ENCODE data around the gene CYFIP1.

CYFIP1 gene

GRCh38 chr15:22874966-22875365 is 105.2 kb downstream of the CYFIP1 start:
- no peak for TF ChIP-seq CTCF (IDR thresholded peaks at IDR 0.05; ENCODE audit: low read depth, low read length)
- no peak for DNase-seq (ENCODE audit: low read depth, low spot score)
- H3K4me3 ChIP-seq (ENCODE audit: low read depth, low read length) = no peak overlapping the region
- in situ Hi-C loops (cut with HindIII; ENCODE audit: low sequenced_read_pairs) = no loop called here

- DNase-seq (ENCODE audit: low read depth, low spot score) = no peak
- in situ Hi-C loops (cut with HindIII; ENCODE audit: low sequenced_read_pairs) = no loop called here
- no peak overlapping the region for H3K4me3 ChIP-seq (ENCODE audit: low read depth, low read length)
- no peak for TF ChIP-seq CTCF (IDR thresholded peaks at IDR 0.05; ENCODE audit: low read depth, low read length)
Observed at GRCh38 chr15:22874256-22874655, 105.9 kb downstream of the CYFIP1 start.

- no peak for TF ChIP-seq CTCF (IDR thresholded peaks at IDR 0.05; ENCODE audit: low read depth, low read length)
- no peak overlapping the region for H3K4me3 ChIP-seq (ENCODE audit: low read depth, low read length)
- no peak for DNase-seq (ENCODE audit: low read depth, low spot score)
- in situ Hi-C loops (cut with HindIII; ENCODE audit: low sequenced_read_pairs) = no loop called here
Observed at GRCh38 chr15:22873841-22874240, 106.3 kb downstream of the CYFIP1 start.

GRCh38 chr15:22872936-22873701 is 107.0 kb downstream of the CYFIP1 start:
- peak; percentile 90 for DNase-seq (ENCODE audit: low read depth, low spot score)
- no peak for TF ChIP-seq CTCF (IDR thresholded peaks at IDR 0.05; ENCODE audit: low read depth, low read length)
- in situ Hi-C loops (cut with HindIII; ENCODE audit: low sequenced_read_pairs) = no loop called here
- H3K4me3 ChIP-seq (ENCODE audit: low read depth, low read length) = no peak overlapping the region

GRCh38 chr15:22871481-22872086 is 108.6 kb downstream of the CYFIP1 start:
- no peak for TF ChIP-seq CTCF (IDR thresholded peaks at IDR 0.05; ENCODE audit: low read depth, low read length)
- in situ Hi-C loops (cut with HindIII; ENCODE audit: low sequenced_read_pairs) = no loop called here
- DNase-seq (ENCODE audit: low read depth, low spot score) = no peak
- no peak overlapping the region for H3K4me3 ChIP-seq (ENCODE audit: low read depth, low read length)

GRCh38 chr15:22870865-22871264 is 109.3 kb downstream of the CYFIP1 start:
- no peak for DNase-seq (ENCODE audit: low read depth, low spot score)
- no peak for TF ChIP-seq CTCF (IDR thresholded peaks at IDR 0.05; ENCODE audit: low read depth, low read length)
- in situ Hi-C loops (cut with HindIII; ENCODE audit: low sequenced_read_pairs) = no loop called here
- no peak overlapping the region for H3K4me3 ChIP-seq (ENCODE audit: low read depth, low read length)
